H1 (cell line): ENCODE results near the gene USPL1. TPM values are rescaled to one million over a fixed set of nuclear protein-coding genes. Genes with fewer than 3 reads are reported as not detected.

Source experiments
- CTCF ChIA-PET: fragments of 300-600 bp; sonication (Branson Sonifier 250); formaldehyde crosslinking; loops from one replicate; lab custom pipeline; 2021; ENCODE audit not compliant: partially characterized antibody; lab: Charles Lee
- POLR2A ChIA-PET: fragments of 300-600 bp; sonication (Branson Sonifier 250); formaldehyde crosslinking; loops from one replicate; lab custom pipeline; 2021; ENCODE audit warnings: inconsistent platforms; ENCODE audit not compliant: partially characterized antibody; lab: Charles Lee
- DNase-seq, 2 experiments: peaks; one replicate each; pipeline versions ENCODE4 v3.0.0 to v3.0.0-alpha.2; 2010 to 2022; ENCODE audit warnings: low spot score in 2 of 2, low read depth in 1 of 2, mixed read lengths in 1 of 2
- FAIRE-seq: peaks from 2 replicates; lab custom pipeline; 2011; peaks lifted over from hg19 to GRCh38; lab: Jason Lieb, UNC
- H2AFZ ChIP-seq: 2 replicates; pipeline ENCODE4 v1.8.1; 2012; ENCODE audit warnings: low read length, inconsistent platforms
- H2AK5ac ChIP-seq: 2 replicates; pipeline ENCODE4 v1.6.1; 2013; ENCODE audit warnings: low read depth, low read length
- H2BK120ac ChIP-seq: replicated peaks from 2 replicates; pipeline ENCODE3; 2013; ENCODE audit warnings: low read depth, low read length, inconsistent platforms
- H2BK12ac ChIP-seq: 2 replicates; pipeline ENCODE4 v1.6.1; 2013; ENCODE audit warnings: low read depth, low read length
- H2BK15ac ChIP-seq: 2 replicates; pipeline ENCODE4 v1.6.1; 2013; ENCODE audit warnings: low read length
- H2BK20ac ChIP-seq: 2 replicates; pipeline ENCODE4 v1.6.1; 2013; ENCODE audit warnings: low read length
- H2BK5ac ChIP-seq: 2 replicates; pipeline ENCODE4 v1.6.1; 2013; ENCODE audit warnings: low read depth, low read length
- H3K14ac ChIP-seq: 2 replicates; pipeline ENCODE4 v1.6.1; 2013; ENCODE audit warnings: inconsistent platforms; ENCODE audit not compliant: insufficient read length
- H3K18ac ChIP-seq: 2 replicates; pipeline ENCODE4 v1.6.1; 2013; ENCODE audit warnings: low read length; ENCODE audit errors: extremely low read depth
- H3K23ac ChIP-seq: 2 replicates; pipeline ENCODE4 v1.6.1; 2013; ENCODE audit warnings: inconsistent platforms; ENCODE audit not compliant: insufficient read length
- H3K23me2 ChIP-seq: 2 replicates; pipeline ENCODE4 v1.6.1; 2013; ENCODE audit warnings: low read depth, low read length
- H3K27ac ChIP-seq: 2 replicates; pipeline ENCODE4 v1.6.1; 2011; ENCODE audit warnings: low read depth, low read length, inconsistent platforms
- H3K27me3 ChIP-seq, 4 experiments: replicated peaks in 1 of 4; 1 replicate in 1 of 4; 2 replicates in 3 of 4; pipeline versions ENCODE4 v1.6.1 to v1.8.1; 2011 to 2013; ENCODE audit warnings: low read length in 3 of 4, mild to moderate bottlenecking in 3 of 4, inconsistent platforms in 2 of 4, mixed read lengths in 2 of 4, moderate library complexity in 1 of 4; ENCODE audit not compliant: control insufficient read depth in 3 of 4, insufficient read depth in 3 of 4; ENCODE audit errors: extremely low read depth in 1 of 4
- H3K36me3 ChIP-seq, 4 experiments: 2 replicates each; pipeline versions ENCODE4 v1.6.1 to v1.8.1; 2011 to 2013; ENCODE audit warnings: mild to moderate bottlenecking in 4 of 4, low read length in 3 of 4, moderate library complexity in 2 of 4, control low read depth in 1 of 4, inconsistent platforms in 1 of 4; ENCODE audit not compliant: insufficient read depth in 4 of 4, control insufficient read depth in 2 of 4
- H3K4ac ChIP-seq: replicated peaks from 2 replicates; pipeline ENCODE3; 2013; ENCODE audit warnings: low read length, low read depth, mixed read lengths, inconsistent platforms; ENCODE audit not compliant: insufficient read length
- H3K4me1 ChIP-seq, 4 experiments: replicated peaks in 1 of 4; 1 replicate in 1 of 4; 2 replicates in 3 of 4; pipeline versions ENCODE4 v1.6.1 to v1.8.1; 2011 to 2013; ENCODE audit warnings: low read length in 3 of 4, inconsistent platforms in 2 of 4, mixed read lengths in 1 of 4; ENCODE audit not compliant: insufficient read depth in 4 of 4, control insufficient read depth in 3 of 4
- H3K4me2 ChIP-seq, 2 experiments: 2 replicates each; pipeline versions ENCODE4 v1.6.1 to v1.8.1; 2011 to 2013; ENCODE audit warnings: low read depth in 2 of 2, low read length in 2 of 2, control low read depth in 1 of 2, inconsistent platforms in 1 of 2, mild to moderate bottlenecking in 1 of 2; ENCODE audit not compliant: insufficient read depth in 1 of 2
- H3K4me3 ChIP-seq, 4 experiments: fragments of 200-600, 300-600 bp in 1 of 4; sonication (generic), shearing (Covaris generic), sonication (Bioruptor Twin) in 1 of 4; 2 replicates each; pipeline versions ENCODE4 v1.5.1 to v1.8.1; 2011 to 2016; ENCODE audit warnings: low read length in 4 of 4, low read depth in 3 of 4, control low read depth in 2 of 4, inconsistent platforms in 2 of 4, mild to moderate bottlenecking in 2 of 4, mixed read lengths in 1 of 4, moderate library complexity in 1 of 4; ENCODE audit not compliant: insufficient read depth in 2 of 4; ENCODE audit errors: extremely low read depth in 1 of 4
- H3K56ac ChIP-seq: replicated peaks from 2 replicates; pipeline ENCODE3; 2013; ENCODE audit warnings: low read depth, mild to moderate bottlenecking, mixed read lengths, low read length, inconsistent platforms; ENCODE audit not compliant: insufficient read length
- H3K79me1 ChIP-seq: 2 replicates; pipeline ENCODE4 v1.6.1; 2013; ENCODE audit warnings: low read depth, low read length, control low read depth
- H3K79me2 ChIP-seq, 2 experiments: 2 replicates each; pipeline versions ENCODE4 v1.6.1 to v1.8.1; 2012 to 2013; ENCODE audit warnings: low read length in 2 of 2, mild to moderate bottlenecking in 2 of 2, inconsistent platforms in 1 of 2; ENCODE audit not compliant: insufficient read depth in 2 of 2, control insufficient read depth in 1 of 2
- H3K9ac ChIP-seq, 4 experiments: replicated peaks in 1 of 4; 1 replicate in 1 of 4; 2 replicates in 3 of 4; pipeline versions ENCODE4 v1.6.1 to v1.8.1; 2011 to 2013; ENCODE audit warnings: low read depth in 3 of 4, low read length in 3 of 4, control low read depth in 2 of 4, mild to moderate bottlenecking in 2 of 4, moderate library complexity in 2 of 4, inconsistent platforms in 1 of 4; ENCODE audit errors: extremely low read depth in 1 of 4
- H3K9me3 ChIP-seq, 2 experiments: 2 replicates each; pipeline versions ENCODE4 v1.6.1 to v1.8.1; 2012 to 2013; ENCODE audit warnings: mild to moderate bottlenecking in 2 of 2, moderate library complexity in 2 of 2, control low read depth in 1 of 2, inconsistent platforms in 1 of 2, low read depth in 1 of 2, low read length in 1 of 2, mixed read lengths in 1 of 2; ENCODE audit not compliant: insufficient read depth in 2 of 2
- H4K20me1 ChIP-seq, 2 experiments: replicated peaks in 1 of 2; 2 replicates each; pipeline versions ENCODE3 to v1.8.1; 2011 to 2013; ENCODE audit warnings: inconsistent platforms in 2 of 2, low read length in 2 of 2, mild to moderate bottlenecking in 1 of 2; ENCODE audit not compliant: insufficient read depth in 2 of 2, control insufficient read depth in 1 of 2
- H4K5ac ChIP-seq: 2 replicates; pipeline ENCODE4 v1.6.1; 2013; ENCODE audit warnings: low read length, low read depth, mixed read lengths, inconsistent platforms; ENCODE audit not compliant: insufficient read length
- H4K8ac ChIP-seq: 2 replicates; pipeline ENCODE4 v1.8.0; 2013; ENCODE audit warnings: mild to moderate bottlenecking, moderate library complexity, low read length, inconsistent platforms; ENCODE audit not compliant: insufficient read depth; ENCODE audit errors: extremely low read depth
- H4K91ac ChIP-seq: replicated peaks from 2 replicates; pipeline ENCODE3; 2013; ENCODE audit warnings: low read length, mixed read lengths, inconsistent platforms; ENCODE audit not compliant: insufficient read length
- BACH1 ChIP-seq: IDR thresholded peaks from 2 replicates; pipeline ENCODE4 v1.6.1; 2012; ENCODE audit warnings: low read length, improper control_type of control experiment
- BRCA1 ChIP-seq: IDR thresholded peaks from 2 replicates; pipeline ENCODE4 v1.6.1; 2012; ENCODE audit warnings: low read depth, low read length, improper control_type of control experiment
- CBX8 ChIP-seq: fragments of 300-800, 300-1000 bp; sonication (generic); IDR thresholded peaks from 2 replicates; pipeline ENCODE4 v1.7.1; 2016; ENCODE audit warnings: low read depth, low read length, borderline replicate concordance
- NRF1 ChIP-seq: IDR thresholded peaks from 2 replicates; pipeline ENCODE4 v1.6.1; 2011; ENCODE audit warnings: mild to moderate bottlenecking, low read depth, low read length, improper control_type of control experiment
- RBBP5 ChIP-seq: IDR thresholded peaks from 2 replicates; pipeline ENCODE4 v1.7.1; 2012; ENCODE audit warnings: low read depth, mild to moderate bottlenecking, inconsistent platforms, low read length, moderate library complexity, borderline replicate concordance
- SP4 ChIP-seq: IDR thresholded peaks from 2 replicates; pipeline ENCODE4 v1.6.1; 2012; ENCODE audit warnings: low read length, inconsistent platforms
- TBP ChIP-seq: IDR thresholded peaks from 2 replicates; pipeline ENCODE4 v1.6.1; 2011; ENCODE audit warnings: low read depth, low read length, improper control_type of control experiment
- YY1 ChIP-seq: IDR thresholded peaks from 2 replicates; pipeline ENCODE4 v1.6.1; 2011; ENCODE audit warnings: low read depth, mild to moderate bottlenecking, low read length
- WGBS, 2 experiments: shearing (Covaris generic) in 1 of 2; methylation state at CpG; one replicate each; pipeline versions ENCODE4 v1.1.6 to v1.1.7; 2013 to 2015; ENCODE audit warnings: low lambda C conversion rate in 2 of 2, mixed read lengths in 2 of 2, inconsistent platforms in 1 of 2, low coverage in 1 of 2, missing lambda C conversion rate in 1 of 2; ENCODE audit not compliant: insufficient replicate concordance in 2 of 2, insufficient coverage in 1 of 2, insufficient read length in 1 of 2; ENCODE audit errors: extremely low coverage in 1 of 2, missing lambda C conversion rate in 1 of 2; 5-methylcytosine and 5-hydroxymethylcytosine counted together
- polyA plus RNA-seq, 7 experiments: library from polyadenylated mRNA; depleted of rRNA in 3 of 7; stranded (reverse) in 5 of 7; unstranded in 2 of 7; fragments of >200 nt in 5 of 7; fragments of 200-250 nt in 2 of 7; gene quantifications; 1 replicate in 5 of 7; 2 replicates in 1 of 7; 4 replicates in 1 of 7; pipeline versions ENCODE4 v1.2.1 to v1.2.3, GENCODE V29; 2011 to 2013; ENCODE audit warnings: missing spikeins in 2 of 7, mixed read lengths in 2 of 7
- total RNA-seq: library from RNA; stranded (reverse); fragmentation: NEBNext Ultra II Directional; extraction: Animal tissue kit (Norgen Biotek cat#: 25700); gene quantifications from 2 replicates; pipeline ENCODE4 v1.2.1, GENCODE V29; 2021

USPL1 gene
- total and polyA plus RNA-seq, 2 of the 8 experiments (the other 6 are each of a cell fraction or from before 2014, with no cell fraction given), result 6.3 to 17.1 TPM

DNA sequence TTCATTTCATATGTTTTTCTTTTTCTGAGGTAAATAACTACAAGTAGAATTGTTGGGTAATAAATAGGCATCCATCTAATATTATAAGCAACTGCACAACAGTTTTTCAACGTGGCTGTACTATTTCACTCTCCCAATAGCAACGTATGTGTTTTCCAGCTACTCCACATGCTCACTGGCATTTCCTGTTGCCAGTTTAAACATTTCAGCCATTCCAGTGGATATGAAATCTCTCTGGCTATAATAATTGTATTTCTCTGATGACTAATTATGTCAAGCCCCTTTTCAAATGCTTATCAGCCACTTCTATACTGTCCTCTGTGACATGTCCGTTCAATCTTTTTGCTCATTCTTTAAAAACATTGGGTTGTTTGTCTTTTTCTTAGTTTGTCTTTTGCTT, 90.8 kb downstream of the USPL1 start:
- Histone ChIP-seq H2BK5ac (no peak overlapping the region), H3K56ac (no peak overlapping the region), H3K27ac (no peak overlapping the region), H3K14ac (no peak overlapping the region), H4K5ac (no peak overlapping the region), H2BK15ac (no peak overlapping the region), H3K79me2 (no peaks in the 10 kb centered on the region), H2BK120ac (no peak overlapping the region), H2BK20ac (no peak overlapping the region), H3K9me3 (no peaks in the 10 kb centered on the region), H3K23me2 (no peaks in the 10 kb centered on the region), H2BK12ac (no peak overlapping the region), H3K18ac (no peak overlapping the region), H3K79me1 (no peaks in the 10 kb centered on the region), H2AFZ (no peak overlapping the region), H2AK5ac (no peak overlapping the region), H4K91ac (no peak overlapping the region), H3K23ac (no peak overlapping the region), H3K4me3 (no peak overlapping the region), H3K9ac (no peak overlapping the region), H4K8ac (no peak overlapping the region), H3K4me2 (no peak overlapping the region), H4K20me1 (no peaks in the 10 kb centered on the region), H3K4me1 (no peaks in the 10 kb centered on the region), H3K36me3 (no peaks in the 10 kb centered on the region), H3K27me3 (no peaks in the 10 kb centered on the region), H3K4ac (no peak overlapping the region)
- TF ChIP-seq NRF1 (no peak), RBBP5 (no peak), SP4 (no peak), YY1 (no peak), BACH1 (no peak), TBP (no peak), BRCA1 (no peak), CBX8 (no peak)
- WGBS, 2 experiments, result 75% methylated on average over 3 of the region's 3 CpGs; no CpG with 5 or more reads in 1 of the 2 experiments
- ChIA-PET CTCF (interaction anchor here (1.1 to 1.8 kb wide), 3 partner anchors 12 to 271 kb away, joined by 3 to 6 read pairs (median 4); no protein-coding TSS in a partner anchor), POLR2A (interaction anchor here (0.9 to 1.0 kb wide), 2 partner anchors 155 to 157 kb away, joined by 3 read pairs; no protein-coding TSS in a partner anchor)
- DNase-seq, result no peak
- FAIRE-seq, result no peak
